GM18858 (cell line): ENCODE data around the gene HMGN4.
"Not testable (repeated sequence)": the region's sequence is repeated elsewhere in the genome, so short reads cannot be mapped to it uniquely, and the experiment has no call there.

ENCODE experiments used
- ATAC-seq: cut with Tn5 transposase; IDR thresholded peaks from one replicate; pipeline ENCODE4 v1.9.1; 2021; ENCODE audit not compliant: unreplicated experiment

HMGN4 gene

DNA sequence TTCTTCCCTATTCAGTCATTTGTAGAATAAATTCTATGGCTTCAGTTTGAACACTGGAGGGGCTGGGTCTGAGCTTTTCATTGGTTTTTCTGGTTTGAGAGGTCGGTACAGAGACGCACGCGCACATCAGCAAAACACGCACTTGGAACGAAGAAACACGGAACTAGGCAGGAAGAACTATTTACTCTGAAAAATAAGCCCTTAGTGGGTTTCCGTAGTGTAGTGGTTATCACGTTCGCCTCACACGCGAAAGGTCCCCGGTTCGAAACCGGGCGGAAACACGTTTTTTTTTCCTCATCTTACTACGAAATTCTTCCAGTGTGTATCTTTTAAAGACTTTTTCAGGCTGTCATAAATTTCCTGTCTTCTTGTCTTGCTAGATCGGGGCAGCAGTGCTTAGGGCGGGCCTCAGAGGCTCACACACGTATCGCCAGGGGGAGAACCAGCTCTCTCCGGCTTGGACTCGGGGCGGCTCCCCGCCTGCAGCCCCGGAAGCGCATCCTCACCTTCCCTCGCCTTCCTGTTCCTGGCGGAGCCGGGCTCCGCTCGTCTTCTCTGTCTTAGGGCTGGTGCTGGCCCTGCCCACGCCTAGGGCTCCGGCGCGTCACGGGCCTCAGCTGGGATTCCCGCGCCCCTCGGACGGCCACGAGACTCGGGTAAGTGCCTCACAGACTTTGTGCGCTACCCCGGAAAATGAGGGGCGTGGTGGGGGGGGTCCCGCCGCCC, at the start of gene HMGN4:
HMGN4 (plus strand) TSS at position 521 of the 726 bp plus-strand sequence. CDS start 6,841 bp downstream, outside the sequence.
- peak; percentile 44 for ATAC-seq

GRCh38 chr6:26489996-26490964, 47.9 kb upstream of the HMGN4 start:
- ATAC-seq = no peak

GRCh38 chr6:26491604-26492003, 46.6 kb upstream of the HMGN4 start:
- no peak for ATAC-seq

DNA sequence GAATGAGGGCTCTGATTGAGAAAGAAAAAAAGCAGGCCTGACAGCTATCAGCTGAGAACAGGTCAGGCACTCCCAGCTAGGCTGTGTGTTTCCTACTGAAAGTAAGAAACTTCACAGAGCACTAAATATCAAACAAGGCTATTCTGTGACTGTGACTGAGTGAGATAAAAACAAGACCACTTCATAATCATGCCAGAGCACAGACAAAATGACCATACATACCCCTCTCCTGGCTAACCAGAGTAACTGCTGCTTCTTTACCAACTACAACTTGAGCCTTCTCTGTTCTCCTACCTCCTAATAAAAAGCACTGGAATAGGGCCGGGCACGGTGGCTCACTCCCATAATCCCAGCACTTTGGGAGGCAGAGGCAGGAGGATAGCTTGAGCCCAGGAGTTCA, 44.9 kb upstream of the HMGN4 start:
- ATAC-seq = no peak

DNA sequence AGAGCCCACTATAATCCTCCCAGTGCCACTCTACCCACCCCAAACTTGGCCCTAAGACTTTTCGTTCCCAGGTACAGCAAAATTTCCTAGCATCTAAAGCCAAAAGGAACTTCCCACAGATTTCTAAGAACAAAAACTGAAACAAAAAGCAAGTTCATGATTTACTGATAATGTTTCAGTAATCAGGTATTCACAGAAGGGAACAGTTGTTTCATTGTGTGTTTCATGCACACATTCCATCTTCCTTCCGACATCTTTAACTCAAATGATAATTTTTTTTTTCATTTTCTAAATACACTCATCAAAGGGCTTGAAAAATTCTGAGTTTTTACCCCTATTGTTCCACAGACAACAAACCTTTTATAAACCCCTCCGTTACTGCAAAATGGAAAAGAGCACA, 44.0 kb upstream of the HMGN4 start:
- no peak for ATAC-seq

DNA sequence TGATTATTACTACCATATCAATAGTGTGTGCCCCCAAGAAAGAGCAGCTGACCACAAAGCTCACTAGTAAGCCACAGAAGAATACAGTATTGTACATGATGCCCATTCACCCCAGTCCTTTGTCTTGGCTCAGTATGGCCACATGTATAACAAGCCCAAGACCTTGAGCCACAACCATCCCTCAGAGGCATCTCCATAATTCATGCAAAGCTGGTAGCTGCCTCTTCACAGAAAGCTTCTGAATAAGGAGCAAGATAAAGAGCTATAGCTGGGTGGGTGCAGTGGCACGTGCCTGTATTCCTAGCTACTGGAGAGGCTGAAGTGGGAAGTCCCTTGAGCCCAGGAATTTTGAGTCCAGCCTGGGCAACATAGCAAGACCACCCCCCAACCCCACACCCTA, 42.9 kb upstream of the HMGN4 start:
- no peak for ATAC-seq

DNA sequence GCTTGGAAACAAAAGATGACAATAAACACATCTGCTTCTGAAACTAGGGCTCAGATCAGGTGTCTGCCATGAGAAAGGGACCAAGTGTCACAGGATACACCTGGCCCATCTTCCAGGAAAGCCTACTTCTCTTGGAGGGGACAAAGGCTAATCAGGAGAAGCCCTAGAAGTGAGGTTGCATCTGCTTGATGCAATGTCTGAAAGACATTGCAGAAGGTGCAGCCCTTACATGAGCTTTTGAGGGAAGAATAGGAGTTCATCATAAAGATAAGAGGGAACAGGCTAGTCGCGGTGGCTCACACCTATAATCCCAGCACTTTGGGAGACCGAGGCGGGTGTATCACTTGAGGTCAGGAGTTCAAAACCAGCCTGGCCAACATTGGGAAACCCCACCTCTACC, 40.6 kb upstream of the HMGN4 start:
- no peak for ATAC-seq

DNA sequence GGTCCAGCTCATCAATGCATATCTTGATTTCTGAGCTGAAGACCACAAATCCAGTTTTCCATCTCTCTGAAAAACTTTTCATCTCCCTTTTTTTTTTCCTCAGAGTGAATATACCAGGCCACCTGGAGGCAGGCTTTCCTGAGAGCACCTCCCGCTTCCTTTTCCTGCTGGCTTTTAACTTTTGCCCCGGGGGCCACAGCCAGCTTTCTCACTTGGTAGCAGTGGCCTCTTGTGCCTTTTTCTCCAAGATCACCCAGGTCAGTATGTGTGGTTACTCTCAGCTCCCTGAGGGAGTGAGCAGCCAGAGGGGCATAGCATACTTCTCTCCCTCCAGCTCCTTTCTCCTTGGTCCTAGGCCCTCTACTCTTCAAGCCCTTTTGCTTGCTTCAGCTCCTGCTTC, 38.1 kb upstream of the HMGN4 start, which contains the start of gene BTN1A1:
BTN1A1 (plus strand) TSS at position 202 of the 400 bp plus-strand sequence. CDS start 984 bp downstream, outside the sequence.
- no peak for ATAC-seq

DNA sequence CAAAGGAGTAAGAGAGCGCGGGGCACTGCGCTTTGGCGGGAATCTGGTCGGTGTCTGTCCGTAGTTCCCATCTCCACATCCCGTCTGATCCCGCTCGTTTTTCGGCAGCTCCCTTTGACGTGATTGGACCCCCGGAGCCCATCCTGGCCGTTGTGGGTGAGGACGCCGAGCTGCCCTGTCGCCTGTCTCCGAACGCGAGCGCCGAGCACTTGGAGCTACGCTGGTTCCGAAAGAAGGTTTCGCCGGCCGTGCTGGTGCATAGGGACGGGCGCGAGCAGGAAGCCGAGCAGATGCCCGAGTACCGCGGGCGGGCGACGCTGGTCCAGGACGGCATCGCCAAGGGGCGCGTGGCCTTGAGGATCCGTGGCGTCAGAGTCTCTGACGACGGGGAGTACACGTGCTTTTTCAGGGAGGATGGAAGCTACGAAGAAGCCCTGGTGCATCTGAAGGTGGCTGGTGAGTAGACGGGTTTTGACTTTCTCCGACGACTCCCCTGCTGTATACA, 36.6 kb upstream of the HMGN4 start:
- no peak for ATAC-seq

DNA sequence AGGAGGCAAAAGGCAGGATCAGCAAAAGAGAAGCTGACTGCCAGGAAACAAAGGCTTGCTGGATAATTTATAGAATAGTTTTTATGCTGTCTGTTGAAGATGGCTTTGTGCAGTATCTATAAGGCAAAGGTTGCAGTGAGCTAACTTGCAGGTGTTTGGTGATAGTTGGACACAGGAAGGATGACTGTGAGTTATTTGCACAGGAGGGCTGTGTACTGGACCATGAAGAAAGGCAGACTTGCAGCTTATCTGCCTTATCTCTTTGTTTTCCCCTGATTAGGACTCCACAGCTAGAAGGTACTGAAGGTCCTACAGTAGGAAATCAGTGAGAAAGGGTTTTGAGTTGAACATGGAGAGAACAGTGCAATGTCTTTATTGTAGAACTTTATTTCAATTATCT, 36.0 kb upstream of the HMGN4 start:
- no peak for ATAC-seq

DNA sequence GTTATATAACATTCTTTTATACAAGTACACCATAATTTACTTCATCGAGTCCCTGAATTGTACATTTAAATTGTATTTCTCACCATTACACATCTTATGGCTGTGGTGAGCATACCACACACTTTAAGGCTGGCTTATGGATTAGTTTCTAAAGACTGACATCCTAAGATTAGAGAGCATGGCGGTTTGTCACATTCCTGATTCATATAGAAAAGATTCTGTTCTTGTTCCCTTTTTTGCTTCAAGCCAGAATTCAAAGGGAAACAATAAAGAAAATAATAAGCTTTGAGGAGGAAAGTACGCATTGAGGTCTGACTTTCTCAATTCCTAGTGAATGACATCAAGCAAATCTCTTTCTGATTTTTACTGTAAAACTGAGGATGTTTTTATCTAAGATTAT, 35.5 kb upstream of the HMGN4 start:
- ATAC-seq = no peak

DNA sequence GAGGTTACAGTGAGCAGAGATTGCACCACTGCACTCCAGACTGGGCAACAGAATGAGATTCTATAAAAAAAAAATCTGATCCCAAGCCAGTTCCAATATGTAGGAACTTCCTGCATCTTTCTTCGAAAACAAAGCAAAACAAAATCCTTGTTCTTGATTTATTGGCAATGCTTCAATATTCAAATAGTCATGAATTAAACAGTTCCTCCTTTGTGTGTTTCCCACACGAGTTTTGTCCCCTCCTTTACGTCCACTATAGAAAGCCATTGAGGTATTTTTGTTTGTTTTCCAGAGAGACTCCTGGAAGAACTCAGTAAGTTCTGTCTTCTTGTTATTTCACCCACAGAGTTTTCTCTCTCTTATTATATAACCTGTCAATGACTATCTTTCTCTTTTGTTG, 30.5 kb upstream of the HMGN4 start:
- ATAC-seq = no peak

DNA sequence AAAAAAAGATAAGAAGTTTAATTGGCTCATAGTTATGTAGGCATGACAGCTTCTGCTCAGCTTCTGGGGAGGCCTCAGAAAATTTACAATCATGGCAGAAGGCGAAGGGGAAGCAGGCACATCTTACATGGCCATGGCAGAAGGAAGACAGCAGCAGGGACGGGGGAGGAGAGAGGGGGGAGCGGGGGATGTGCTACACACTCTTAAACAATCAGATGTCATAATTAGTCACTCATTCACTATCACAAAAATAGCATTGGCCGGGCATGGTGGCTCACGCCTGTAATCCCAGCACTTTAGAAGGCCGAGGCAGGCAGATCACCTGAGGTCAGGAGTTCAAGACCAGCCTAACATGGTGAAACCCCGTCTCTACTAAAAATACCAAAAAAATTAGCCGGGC, 27.1 kb upstream of the HMGN4 start:
- ATAC-seq = not testable (repeated sequence)

GRCh38 chr6:26514984-26515383, 23.2 kb upstream of the HMGN4 start:
- ATAC-seq = no peak

DNA sequence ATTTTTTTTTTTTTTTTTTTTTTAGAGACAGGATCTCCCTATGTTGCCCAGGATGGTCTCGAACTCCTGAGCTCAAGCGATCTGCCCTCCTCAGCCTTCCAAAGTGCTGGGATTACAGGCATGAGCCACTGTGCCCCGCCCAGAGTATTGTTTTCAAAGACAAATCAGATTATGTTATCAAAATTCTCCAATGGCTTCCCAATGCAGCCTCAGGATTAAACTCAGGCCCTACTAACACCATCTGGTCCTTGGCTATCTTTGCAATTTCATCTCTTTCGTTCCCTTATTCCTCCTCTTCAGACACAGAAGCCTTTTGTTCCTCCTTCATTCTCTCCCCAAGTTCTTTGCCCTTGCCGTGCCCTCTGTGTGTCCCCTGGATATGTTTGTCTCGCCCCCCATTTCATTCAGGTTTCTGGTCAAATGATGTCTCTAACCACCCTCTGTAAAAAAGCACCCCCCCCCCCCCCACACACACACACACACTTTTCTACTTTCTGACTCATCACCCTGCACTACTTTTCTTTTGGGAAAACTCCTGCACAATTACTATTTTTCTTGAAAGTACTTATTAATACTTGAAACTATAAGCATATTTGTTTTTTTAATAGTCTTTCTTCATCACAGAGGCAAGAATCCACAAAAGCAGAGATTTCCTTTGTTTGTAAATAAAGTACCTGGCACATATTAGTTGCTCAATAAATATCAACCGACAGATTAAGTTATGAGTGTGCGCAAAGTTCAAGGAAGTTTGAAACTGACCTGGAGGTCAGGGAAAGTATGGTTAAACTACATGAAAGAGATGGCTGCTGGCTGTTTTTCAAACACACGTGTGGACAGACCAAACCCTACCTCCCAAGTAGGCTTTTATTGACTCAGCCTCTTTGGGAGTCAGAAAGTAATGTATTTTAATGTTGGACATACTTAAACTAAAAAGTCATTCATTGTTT, 21.4 kb upstream of the HMGN4 start:
- ATAC-seq = no peak

DNA sequence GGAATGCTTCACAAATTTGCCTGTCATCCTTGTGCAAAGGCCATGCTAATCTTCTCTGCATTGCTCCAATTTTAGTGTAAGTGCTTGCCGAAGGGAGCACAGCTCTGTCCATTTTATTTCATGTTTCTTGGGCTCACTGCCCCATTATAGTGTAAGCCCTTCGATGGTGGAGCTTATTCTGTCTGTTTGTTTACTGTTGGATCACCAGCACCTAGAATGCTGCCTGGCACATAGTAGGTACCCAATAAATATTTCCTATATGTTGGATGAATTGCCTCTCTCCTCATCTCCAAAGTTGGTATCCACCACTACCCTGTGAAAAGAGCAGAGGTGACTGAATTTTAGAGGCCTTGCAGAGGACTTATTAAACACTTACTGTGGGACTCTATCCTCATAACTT, 18.8 kb upstream of the HMGN4 start:
- no peak for ATAC-seq

GRCh38 chr6:26520237-26520849, 17.8 kb upstream of the HMGN4 start:
- peak; percentile 23 for ATAC-seq

- ATAC-seq = peak; percentile 33
Observed at GRCh38 chr6:26520850-26521599, 17.1 kb upstream of the HMGN4 start.

GRCh38 chr6:26521600-26522391, 16.4 kb upstream of the HMGN4 start:
- peak; percentile 43 for ATAC-seq
